C4-2B (cell line): ENCODE data around the gene NRARP.

Experiments
- H3K27ac ChIP-seq: fragments of 450-650 bp; 2 replicates; pipeline ENCODE4 v1.5.1; 2017
- ZFX ChIP-seq: fragments of 450-650 bp; IDR thresholded peaks from 2 replicates; pipeline ENCODE4 v1.6.1; 2017
- TF ChIP-seq, protein P1 (sequence below): fragments of 450-650 bp; conservative IDR thresholded peaks from 2 replicates; pipeline ENCODE4 v1.5.1; 2017; ENCODE audit warnings: mild to moderate bottlenecking

Gene NRARP

DNA sequence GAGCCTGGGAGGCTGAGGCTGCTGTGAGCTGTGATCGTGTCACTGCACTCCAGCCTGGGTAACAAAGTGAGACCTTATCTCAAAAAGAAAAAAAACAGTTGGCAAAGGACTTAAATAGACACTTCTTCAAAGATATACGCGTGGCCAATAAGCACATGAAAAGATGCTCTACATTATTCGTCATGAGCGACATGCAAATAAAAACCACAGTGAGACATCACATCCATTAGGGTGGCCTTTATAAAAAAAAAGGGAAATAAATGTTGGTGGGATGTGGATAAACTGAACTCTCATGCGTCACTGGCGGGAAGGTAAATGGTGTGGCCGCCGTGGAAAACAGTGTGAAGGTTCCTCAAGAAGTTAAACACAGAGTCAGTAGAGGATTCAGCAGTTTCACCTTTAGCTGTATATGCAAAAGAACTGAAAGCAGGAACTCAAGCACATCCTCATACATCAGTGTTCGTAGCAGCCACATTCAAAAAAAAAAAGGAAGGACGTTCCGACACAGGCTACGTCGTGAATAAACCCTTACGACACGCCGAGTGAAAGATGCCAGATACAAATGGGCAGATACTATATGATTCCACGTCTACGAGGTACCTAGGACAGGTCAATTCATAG, 24.5 kb upstream of the NRARP start:
- TF ChIP-seq, protein P1, sequence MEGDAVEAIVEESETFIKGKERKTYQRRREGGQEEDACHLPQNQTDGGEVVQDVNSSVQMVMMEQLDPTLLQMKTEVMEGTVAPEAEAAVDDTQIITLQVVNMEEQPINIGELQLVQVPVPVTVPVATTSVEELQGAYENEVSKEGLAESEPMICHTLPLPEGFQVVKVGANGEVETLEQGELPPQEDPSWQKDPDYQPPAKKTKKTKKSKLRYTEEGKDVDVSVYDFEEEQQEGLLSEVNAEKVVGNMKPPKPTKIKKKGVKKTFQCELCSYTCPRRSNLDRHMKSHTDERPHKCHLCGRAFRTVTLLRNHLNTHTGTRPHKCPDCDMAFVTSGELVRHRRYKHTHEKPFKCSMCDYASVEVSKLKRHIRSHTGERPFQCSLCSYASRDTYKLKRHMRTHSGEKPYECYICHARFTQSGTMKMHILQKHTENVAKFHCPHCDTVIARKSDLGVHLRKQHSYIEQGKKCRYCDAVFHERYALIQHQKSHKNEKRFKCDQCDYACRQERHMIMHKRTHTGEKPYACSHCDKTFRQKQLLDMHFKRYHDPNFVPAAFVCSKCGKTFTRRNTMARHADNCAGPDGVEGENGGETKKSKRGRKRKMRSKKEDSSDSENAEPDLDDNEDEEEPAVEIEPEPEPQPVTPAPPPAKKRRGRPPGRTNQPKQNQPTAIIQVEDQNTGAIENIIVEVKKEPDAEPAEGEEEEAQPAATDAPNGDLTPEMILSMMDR: no peak
- no peak for TF ChIP-seq ZFX
- H3K27ac ChIP-seq: no peak overlapping the region

DNA sequence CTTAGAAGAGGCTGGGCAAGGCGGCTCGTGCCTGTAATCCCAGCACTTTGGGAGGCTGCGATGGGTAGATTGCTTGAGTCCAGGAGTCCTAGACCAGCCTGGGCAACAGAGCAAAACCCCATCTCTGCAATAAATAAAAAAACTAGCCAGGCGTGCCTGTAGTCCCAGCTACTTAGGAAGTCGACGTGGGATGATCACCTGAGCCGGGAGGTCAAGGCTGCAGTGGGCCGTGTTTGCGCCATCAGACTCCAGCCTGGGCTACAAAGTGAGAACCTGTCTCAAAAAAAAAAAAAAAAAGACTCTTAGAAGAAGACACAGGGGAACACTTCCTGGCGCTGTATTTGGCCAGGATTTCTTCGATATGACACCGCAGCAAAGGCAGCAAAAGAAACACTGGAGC, 23.7 kb upstream of the NRARP start:
- H3K27ac ChIP-seq: no peak overlapping the region
- TF ChIP-seq, protein P1: no peak
- TF ChIP-seq ZFX: no peak

DNA sequence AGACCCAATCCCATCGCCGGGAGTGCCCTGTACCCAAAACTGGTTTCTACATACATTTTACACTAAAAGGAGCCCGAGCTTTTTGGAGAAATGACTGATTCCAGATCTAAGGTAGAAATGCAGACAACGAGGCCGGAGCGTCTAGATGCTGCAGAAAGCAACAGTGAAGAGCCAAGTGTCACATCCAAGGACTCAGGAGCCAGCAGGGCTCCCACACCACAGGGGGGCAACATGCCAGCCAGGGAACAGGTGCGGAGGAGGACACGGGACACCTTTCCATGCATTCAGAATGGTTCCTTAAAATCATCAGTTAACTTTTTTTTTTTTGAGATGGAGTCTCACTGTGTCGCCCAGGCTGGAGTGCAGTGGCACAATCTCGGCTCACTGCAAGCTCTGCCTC, 23.1 kb upstream of the NRARP start:
- H3K27ac ChIP-seq: no peak overlapping the region
- no peak for TF ChIP-seq ZFX
- TF ChIP-seq, protein P1: no peak

DNA sequence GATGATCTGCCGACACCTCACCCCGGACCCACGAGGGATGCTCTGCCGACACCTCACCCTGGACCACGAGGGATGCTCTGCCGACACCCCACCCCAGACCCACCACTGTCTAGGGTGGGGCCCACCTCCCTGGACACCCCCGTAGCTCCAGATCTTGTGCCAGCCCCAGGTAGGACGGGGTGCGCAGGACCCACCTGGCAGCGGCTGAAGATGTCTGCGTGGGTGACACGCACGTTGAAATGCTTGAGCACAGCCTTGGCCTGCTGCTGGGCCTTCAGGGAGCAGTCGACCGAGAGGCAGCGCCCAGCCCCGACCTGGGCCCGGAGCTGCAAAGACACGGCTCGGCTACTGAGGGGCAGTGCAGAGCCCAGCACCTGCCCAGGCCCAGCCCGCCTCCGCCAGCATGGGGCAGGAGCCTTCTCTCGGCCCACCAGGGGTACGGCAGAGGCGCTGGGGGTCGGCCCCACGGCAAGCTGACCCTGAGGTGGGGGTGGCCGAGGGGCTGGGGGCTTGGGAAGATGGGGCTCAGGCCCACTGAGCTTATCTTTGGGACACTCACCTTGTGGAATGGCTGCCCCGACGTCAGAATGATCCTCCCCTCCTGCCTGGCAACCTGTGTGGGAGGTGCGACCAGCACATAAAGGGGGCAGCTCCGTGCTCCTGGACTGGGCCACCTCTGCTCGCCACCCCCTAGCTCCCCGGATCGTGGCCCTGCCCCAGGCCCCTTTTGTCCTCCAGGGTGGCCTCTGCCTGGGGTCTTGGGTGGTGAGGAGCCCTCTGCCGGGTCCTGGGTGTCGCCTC, 21.7 kb upstream of the NRARP start:
- no peak overlapping the region for H3K27ac ChIP-seq
- TF ChIP-seq, protein P1: no peak
- no peak for TF ChIP-seq ZFX

DNA sequence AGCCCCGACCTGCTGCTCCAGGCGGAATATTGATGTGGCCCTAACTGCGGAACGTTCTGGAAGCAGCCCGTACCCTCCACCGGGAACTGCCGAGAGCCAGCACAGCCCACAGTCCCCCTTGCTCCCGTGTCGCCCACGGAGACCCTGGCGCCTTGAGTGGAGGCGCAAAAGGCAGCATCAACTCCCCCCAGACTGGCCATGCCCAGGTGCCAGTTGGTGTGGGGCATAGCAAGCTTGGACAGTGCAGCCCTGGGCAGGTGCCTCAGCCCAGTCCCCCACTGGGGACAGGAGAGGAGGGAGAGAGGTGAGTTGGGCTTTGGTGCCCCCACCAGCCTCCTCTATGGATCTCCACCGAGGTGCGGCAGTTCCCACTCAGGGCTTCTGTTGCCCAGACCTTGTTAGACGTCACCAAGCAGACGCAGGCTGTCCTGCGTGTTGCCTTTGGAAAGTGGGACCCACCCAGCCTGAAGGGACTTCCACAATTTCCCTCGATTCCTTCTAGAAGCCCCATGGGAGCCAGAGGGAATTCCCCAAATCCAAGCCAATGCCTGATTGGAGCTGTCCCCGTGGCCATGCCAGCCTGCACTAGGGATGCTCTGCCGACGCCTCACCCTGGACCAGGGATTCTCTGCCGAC, 19.8 kb upstream of the NRARP start:
- H3K27ac ChIP-seq: no peak overlapping the region
- TF ChIP-seq, protein P1: no peak
- no peak for TF ChIP-seq ZFX

DNA sequence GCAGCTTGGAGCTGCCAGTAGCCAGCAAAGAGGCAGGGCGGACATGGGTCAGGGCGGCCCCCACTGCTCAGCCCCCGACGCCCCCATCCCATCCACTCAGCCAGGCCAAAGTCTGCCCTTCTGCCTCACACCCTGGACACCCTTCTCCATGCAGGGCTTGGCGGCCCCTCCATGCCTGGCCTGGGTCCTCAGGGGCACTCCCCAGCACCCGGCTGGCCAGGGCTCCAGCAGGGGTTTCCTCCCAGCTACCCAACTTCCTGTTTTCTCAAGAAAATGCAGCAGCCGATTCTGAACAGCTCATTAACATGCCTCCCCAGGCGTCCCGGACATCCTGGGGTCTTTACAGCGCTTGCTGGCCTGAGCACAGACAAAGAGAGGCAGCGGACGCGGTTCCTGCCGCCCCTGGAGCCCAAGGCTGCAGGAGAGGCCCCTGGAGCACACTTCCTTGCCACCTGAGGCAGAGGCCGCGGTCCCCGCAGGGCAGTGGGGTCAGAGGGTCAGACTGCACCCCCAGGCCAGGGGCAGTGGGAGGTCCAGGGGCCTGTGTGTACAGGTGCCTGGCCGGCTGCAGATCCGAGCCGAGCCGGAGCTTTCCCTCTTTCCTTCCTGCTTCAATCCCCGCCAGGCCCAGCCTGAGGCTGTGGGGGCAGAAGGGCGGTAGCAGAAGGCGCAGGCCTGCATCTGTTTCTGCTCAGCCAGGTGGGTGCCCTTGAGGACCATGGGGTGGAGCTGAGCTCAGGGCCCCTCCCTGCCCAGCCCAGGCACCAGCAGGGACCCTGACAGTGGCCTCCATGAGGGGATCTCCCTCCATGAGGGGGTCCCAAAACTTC, 18.7 kb upstream of the NRARP start:
- no peak for TF ChIP-seq ZFX
- TF ChIP-seq, protein P1: no peak
- H3K27ac ChIP-seq: no peak overlapping the region
